GM23248 (cell line): ENCODE measurements around the gene USP17L17.
"Not testable (repeated sequence)": the region's sequence is repeated elsewhere in the genome, so short reads cannot be mapped to it uniquely, and the experiment has no call there.

Source experiments
- EZH2 ChIP-seq: fragments of 200-600 bp; sonication (generic); IDR thresholded peaks from 2 replicates; pipeline ENCODE4 v1.6.1; 2018; ENCODE audit warnings: antibody characterized with exemption, mild to moderate bottlenecking; ENCODE audit not compliant: insufficient read depth, poor library complexity, severe bottlenecking
- EZH2phosphoT487 ChIP-seq: fragments of 200-600 bp; sonication (generic); IDR thresholded peaks from 2 replicates; pipeline ENCODE4 v1.6.1; 2018; ENCODE audit warnings: antibody characterized with exemption, moderate library complexity, mild to moderate bottlenecking, low read depth; ENCODE audit not compliant: insufficient read depth

DNA sequence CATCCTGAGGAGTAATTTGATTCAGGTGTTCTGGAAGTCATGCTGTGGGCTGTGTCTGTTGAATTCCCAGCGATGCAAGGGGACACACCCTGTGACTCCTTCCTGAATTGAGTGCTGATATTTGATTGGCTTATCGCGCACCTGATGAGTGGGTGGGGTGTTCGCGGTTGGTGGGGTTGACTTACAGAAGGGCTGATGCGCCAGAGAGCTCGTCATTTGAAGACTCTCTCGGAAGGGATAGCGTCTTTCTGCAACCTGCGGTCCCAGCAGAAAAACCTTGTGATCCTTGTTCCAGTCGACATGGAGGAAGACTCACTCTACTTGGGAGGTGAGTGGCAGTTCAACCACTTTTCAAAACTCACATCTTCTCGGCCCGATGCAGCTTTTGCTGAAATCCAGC is 9.4 kb downstream of the USP17L17 start, which contains the start of gene USP17L19:
- not testable (repeated sequence) for TF ChIP-seq EZH2, EZH2phosphoT487
